ENCODE measurements around the gene IRX1.

IRX1 gene

DNA sequence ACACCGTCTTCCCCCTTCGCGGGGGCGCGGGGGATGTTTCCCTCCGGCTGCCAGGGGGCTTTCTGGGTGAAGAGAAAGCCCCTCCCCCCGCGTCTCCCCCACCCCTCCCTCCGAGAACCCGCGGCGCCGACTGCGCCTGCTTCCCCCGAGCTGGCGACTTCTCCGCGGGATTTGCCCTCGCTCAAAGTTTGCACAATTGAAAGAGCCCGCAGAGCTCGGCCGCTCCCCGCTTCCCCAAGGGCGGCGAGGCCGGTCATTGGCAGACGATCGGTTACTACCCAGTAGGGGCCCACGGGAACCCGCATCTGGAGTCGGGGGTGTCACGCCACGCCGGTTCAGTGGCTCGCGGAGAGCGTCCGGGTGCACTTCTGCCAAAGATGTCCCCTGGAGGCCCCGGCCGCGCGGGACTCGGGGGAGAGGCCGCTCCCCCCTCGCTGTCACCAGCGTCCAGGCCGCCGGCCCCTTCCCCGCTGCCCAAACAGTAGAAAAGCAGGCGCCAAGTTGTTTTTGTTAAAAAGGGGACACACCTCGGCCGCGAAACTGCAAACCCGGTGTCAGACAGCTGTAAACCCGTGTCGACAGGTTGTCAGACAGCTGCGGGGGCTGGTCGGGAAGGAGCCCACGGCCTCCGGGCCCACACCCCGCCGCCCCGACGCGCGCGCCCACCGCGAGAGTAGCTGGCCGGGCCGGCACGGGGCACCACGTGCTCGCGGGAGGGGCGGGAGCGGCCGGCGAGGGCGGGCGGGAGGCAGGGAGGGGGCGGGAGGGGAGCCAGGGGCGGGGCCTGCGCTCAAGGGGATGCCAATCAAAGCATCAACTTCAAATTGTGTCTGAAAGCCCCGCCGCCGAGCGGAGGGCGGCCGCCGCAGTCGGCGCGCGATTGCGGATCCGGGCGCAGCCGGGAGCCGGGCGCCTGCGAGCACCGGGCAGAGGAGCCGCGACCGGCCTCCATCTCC is at the start of gene IRX1:
Gene IRX1, plus strand, starts transcription at position 827 of the 956 bp plus-strand sequence. CDS start 274 bp downstream, outside the sequence.
- peaks cover 21 to 86% of the 10 kb centered on the region in 2 donors for H3K27me3 ChIP-seq (ENCODE audit: control insufficient read depth in 1 of 2, insufficient read depth in 2 of 2, low read length in 2 of 2)
- peaks cover 5% of the 10 kb centered on the region for H3K4me1 ChIP-seq (ENCODE audit: insufficient read depth, low read length)
- H3K9ac ChIP-seq (ENCODE audit: low read length) = no peak within 1 kb of the TSS
- H3K4me3 ChIP-seq (ENCODE audit: low read depth in 1 of 2, low read length in 2 of 2) = no peak within 1 kb of the TSS
- no peaks in the 10 kb centered on the region for H3K9me3 ChIP-seq (ENCODE audit: low read length)
- no peaks in the 10 kb centered on the region for H3K36me3 ChIP-seq (ENCODE audit: insufficient read depth, low read length)
- H3K27ac ChIP-seq (ENCODE audit: low read depth, low read length) = no peak within 1 kb of the TSS

DNA sequence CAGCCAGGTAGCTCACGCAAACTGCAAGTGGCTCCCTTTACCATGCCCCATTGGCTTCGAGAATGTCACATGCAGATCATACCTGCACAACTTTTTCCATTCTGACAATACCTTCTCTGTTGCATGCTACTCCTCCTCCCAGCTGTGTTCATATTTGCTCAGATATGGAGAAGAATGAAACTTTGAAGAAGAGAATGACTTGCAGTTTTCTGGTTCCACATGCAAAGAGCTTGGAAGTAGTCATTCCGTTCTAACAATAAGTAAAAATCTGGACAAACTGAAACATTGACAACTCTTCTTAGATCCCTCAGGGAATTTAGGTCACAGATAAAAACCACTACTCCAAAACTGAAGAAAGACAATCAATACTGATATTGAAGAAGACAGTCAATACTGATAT is 49.6 kb upstream of the IRX1 start:
- no peaks in the 10 kb centered on the region for H3K4me1 ChIP-seq (ENCODE audit: insufficient read depth, low read length)
- no peaks in the 10 kb centered on the region for H3K36me3 ChIP-seq (ENCODE audit: insufficient read depth, low read length)
- H3K27me3 ChIP-seq (ENCODE audit: control insufficient read depth in 1 of 2, insufficient read depth in 2 of 2, low read length in 2 of 2) = no peaks in the 10 kb centered on the region
- H3K9me3 ChIP-seq (ENCODE audit: low read length) = no peaks in the 10 kb centered on the region
- H3K9ac ChIP-seq (ENCODE audit: low read length) = no peak overlapping the region
- H3K4me3 ChIP-seq (ENCODE audit: low read depth in 1 of 2, low read length in 2 of 2) = no peak overlapping the region
- no peak overlapping the region for H3K27ac ChIP-seq (ENCODE audit: low read depth, low read length)

DNA sequence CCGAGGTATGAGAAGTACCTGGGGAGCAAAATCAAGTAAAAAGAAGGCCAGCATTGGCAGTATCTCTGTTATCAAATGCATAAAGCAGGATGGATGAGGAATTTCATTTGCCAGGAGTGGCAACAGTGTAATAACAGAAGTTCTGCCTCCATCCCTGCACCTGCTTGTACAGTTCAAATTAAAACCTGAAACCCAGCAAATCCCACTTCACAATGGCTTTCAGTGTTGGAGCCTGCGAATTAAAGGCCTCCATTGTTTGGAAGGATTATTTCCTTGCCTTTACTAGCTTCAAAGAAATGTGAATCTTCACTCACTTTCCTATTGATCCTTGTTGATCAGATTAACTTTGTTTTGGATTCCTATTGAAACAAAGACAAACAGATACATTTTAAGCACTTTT is 31.5 kb upstream of the IRX1 start:
- no peak overlapping the region for H3K4me3 ChIP-seq (ENCODE audit: low read depth in 1 of 2, low read length in 2 of 2)
- no peaks in the 10 kb centered on the region for H3K4me1 ChIP-seq (ENCODE audit: insufficient read depth, low read length)
- H3K9ac ChIP-seq (ENCODE audit: low read length) = no peak overlapping the region
- no peaks in the 10 kb centered on the region for H3K36me3 ChIP-seq (ENCODE audit: insufficient read depth, low read length)
- no peaks in the 10 kb centered on the region for H3K27me3 ChIP-seq (ENCODE audit: control insufficient read depth in 1 of 2, insufficient read depth in 2 of 2, low read length in 2 of 2)
- H3K9me3 ChIP-seq (ENCODE audit: low read length) = no peaks in the 10 kb centered on the region
- no peak overlapping the region for H3K27ac ChIP-seq (ENCODE audit: low read depth, low read length)

DNA sequence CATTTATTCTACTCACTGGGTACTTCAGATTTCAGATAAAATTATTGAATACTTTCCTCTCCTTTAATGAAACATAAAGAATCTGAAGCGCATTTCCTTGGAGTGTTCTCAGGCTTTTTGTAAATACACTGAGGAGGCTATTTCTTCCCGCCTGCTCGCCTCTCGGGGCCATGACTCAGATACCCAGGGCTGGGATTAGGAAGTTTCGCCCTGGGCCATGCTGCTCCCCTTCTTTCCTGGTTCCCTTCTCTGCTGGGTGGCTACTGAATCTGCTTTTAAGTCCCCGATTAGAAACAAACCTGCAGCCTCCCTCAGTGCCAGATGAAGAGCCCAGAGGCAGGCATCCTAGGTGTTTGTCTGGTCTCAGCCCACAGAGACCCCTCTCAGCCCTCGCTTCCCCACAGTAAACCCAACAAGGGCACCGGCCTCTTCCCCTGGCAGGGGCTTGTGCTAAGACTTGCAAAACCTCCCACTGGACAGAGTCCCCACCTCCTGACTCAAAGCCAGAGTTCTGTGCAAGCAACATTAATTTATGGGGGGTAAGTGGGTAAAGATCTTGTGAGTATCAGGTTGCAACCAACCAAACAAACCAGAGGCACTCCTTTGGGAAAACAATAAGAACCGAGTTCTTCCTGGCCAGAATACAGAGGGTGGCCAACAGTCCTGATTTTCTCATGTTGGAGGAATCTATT is 30.7 kb upstream of the IRX1 start:
- Histone ChIP-seq H3K27ac (ENCODE audit: low read depth, low read length) (no peak overlapping the region), H3K9ac (ENCODE audit: low read length) (no peak overlapping the region), H3K9me3 (ENCODE audit: low read length) (no peaks in the 10 kb centered on the region), H3K4me1 (ENCODE audit: insufficient read depth, low read length) (no peaks in the 10 kb centered on the region), H3K27me3 (ENCODE audit: control insufficient read depth in 1 of 2, insufficient read depth in 2 of 2, low read length in 2 of 2) (no peaks in the 10 kb centered on the region), H3K4me3 (ENCODE audit: low read depth in 1 of 2, low read length in 2 of 2) (no peak overlapping the region), H3K36me3 (ENCODE audit: insufficient read depth, low read length) (no peaks in the 10 kb centered on the region)

DNA sequence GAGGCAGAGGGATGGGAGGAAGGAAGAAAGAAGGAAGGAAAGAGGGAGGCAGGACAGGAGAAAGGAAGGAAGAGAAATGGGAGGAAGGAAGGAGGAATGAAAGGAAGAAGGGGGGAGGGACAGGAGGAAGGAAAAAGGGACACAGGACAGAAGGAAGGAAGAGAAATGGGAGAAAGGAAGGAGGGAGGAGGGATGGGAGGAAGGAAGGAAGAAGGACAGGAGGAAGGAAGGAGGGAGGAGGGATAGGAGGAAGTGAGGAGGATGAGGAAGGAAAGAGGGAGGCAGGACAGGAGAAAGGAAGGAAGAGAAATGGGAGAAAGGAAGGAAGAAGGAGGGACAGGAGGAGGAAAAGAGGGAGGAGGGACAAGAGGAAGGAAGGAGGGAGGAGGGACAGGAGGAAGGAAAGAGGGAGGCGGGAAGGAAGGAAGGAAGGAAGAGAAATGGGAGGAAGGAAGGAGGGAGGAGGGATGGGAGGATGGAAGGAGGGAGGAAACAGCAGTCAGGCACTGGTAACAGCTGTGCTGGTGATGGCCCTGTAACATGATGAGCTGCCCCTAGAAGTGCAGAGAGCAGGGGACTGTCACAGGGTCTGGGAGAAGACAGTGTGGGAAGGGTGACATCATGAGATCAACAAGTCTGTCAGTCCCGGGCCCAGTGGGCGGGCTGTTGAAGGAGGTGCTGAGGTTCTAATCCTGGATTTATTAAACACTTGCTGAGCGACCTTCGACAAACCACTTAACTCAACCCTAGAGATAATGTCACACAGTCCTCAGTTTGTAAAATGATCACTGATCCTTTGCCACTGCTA is 10.7 kb upstream of the IRX1 start:
- Histone ChIP-seq H3K27me3 (ENCODE audit: control insufficient read depth in 1 of 2, insufficient read depth in 2 of 2, low read length in 2 of 2) (peaks cover 10 to 14% of the 10 kb centered on the region in 2 donors), H3K4me3 (ENCODE audit: low read depth in 1 of 2, low read length in 2 of 2) (no peak overlapping the region)

DNA sequence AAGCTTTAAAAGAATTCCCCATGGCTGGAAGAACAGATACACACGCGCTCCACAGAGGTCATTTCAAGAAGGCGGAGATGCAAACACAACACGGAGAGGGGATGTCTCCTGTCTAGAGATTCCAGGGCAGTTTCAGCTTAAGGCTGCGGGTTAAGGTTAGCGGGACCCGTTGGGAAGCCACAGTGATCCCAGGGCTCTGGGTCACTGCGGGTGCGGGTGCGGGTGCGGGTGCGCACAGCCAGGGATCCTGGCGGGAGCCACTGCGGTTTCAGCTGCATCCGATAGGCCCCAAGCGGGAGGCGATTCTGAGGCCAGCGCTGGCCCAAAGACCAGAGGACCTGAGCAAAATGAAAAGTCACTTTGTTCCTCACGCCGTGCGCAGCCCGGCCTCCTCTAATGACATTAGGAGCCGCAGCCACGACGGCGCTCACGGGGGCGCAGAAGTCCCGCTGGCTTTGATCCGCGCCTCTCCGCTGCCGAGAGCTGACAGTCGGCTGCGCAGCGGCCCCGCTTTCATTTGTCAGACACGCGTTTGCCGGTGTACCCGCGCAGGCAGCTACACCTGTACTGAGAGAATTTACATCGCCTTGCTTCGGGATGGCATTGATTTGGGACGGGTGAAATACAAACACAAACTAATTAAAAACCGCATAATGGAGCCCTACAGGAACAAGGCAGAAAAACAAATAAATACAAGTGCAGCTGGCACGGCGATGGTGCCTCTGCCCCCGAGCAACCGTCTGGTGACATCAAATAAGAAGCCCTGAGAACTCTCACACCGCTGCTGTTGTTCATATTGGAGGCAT is 5.3 kb upstream of the IRX1 start:
- Histone ChIP-seq H3K27ac (ENCODE audit: low read depth, low read length) (no peak overlapping the region), H3K4me1 (ENCODE audit: insufficient read depth, low read length) (peaks cover 4% of the 10 kb centered on the region), H3K9me3 (ENCODE audit: low read length) (no peaks in the 10 kb centered on the region), H3K36me3 (ENCODE audit: insufficient read depth, low read length) (no peaks in the 10 kb centered on the region), H3K9ac (ENCODE audit: low read length) (no peak overlapping the region), H3K27me3 (ENCODE audit: control insufficient read depth in 1 of 2, insufficient read depth in 2 of 2, low read length in 2 of 2) (peaks cover 30 to 62% of the 10 kb centered on the region in 2 donors), H3K4me3 (ENCODE audit: low read depth in 1 of 2, low read length in 2 of 2) (no peak overlapping the region)

More for the DNA sequence above, 10.7 kb upstream of the IRX1 start:
- Histone ChIP-seq H3K36me3 (ENCODE audit: insufficient read depth, low read length) (no peaks in the 10 kb centered on the region), H3K4me1 (ENCODE audit: insufficient read depth, low read length) (no peaks in the 10 kb centered on the region), H3K27ac (ENCODE audit: low read depth, low read length) (no peak overlapping the region), H3K9ac (ENCODE audit: low read length) (no peak overlapping the region), H3K9me3 (ENCODE audit: low read length) (no peaks in the 10 kb centered on the region)

DNA sequence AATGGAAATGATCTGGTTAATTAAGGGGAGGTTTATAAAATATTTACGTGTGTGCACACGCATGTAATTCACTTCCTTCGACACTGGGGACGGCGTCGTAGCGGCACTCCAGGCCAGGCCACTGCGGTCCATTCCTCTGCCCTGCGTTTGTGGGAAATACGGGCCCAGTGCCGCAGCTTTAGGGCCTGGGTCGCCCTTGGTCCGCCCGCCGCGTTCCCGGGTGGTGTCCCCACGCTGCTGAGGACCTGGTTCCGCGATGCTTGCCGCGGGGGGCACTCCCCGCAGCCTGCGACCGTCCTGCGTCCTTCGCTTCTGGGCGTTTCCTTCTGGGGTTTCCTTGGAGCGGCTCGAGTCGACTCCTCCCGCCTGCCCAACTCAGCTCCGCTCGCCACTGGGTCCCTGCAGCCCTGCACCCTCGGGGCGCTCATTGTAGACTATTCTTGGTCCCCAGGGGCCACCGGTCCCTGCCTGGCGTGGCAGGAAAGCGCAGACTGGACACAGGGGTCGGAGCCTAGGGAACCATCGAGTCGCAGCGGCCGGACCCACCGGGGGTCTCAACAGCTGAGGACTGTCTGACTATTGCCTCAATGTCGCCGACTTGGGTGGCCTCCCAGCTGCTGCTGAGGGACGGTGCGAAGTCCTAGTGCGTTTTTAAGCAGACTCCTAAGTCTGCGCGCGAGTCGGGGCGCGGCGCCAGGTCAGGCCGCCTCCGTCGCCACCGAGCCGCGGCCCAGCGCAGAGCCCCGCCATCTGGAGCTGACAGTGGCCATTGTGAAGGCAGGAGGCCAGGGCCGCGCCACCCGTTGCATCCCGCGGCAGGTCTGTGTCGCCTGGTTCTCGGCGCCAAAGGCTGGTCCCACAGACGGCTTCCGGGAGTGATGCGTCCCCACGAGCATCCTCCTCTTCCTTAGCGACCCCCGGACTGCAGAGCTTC is 4.4 kb upstream of the IRX1 start:
- Histone ChIP-seq H3K4me3 (ENCODE audit: low read depth in 1 of 2, low read length in 2 of 2) (no peak overlapping the region), H3K9me3 (ENCODE audit: low read length) (no peaks in the 10 kb centered on the region), H3K27me3 (ENCODE audit: control insufficient read depth in 1 of 2, insufficient read depth in 2 of 2, low read length in 2 of 2) (peaks cover 30 to 65% of the 10 kb centered on the region in 2 donors), H3K36me3 (ENCODE audit: insufficient read depth, low read length) (no peaks in the 10 kb centered on the region), H3K9ac (ENCODE audit: low read length) (no peak overlapping the region), H3K4me1 (ENCODE audit: insufficient read depth, low read length) (peaks cover 4% of the 10 kb centered on the region), H3K27ac (ENCODE audit: low read depth, low read length) (no peak overlapping the region)

DNA sequence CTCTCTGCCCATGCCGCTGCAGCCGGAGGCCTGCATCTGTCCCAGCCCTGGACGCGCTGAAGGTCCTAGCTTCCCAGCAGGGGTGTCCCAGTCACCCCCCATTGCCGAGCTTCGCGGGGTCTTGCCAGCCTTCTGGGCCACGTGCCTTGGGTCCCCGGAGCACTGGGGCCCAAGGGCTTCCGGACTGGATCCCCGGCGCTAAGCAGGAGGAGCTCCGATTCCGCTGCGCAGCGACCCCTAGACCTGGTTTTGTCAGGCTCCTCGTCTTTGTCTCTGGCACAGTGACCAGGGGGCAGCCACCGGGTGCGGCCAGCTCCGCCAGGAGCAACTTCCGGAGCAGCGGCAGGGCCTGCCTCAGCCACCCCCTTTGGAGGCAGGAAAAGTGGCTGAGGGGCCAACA is 3.3 kb upstream of the IRX1 start:
- Histone ChIP-seq H3K9ac (ENCODE audit: low read length) (no peak overlapping the region), H3K36me3 (ENCODE audit: insufficient read depth, low read length) (no peaks in the 10 kb centered on the region), H3K27ac (ENCODE audit: low read depth, low read length) (no peak overlapping the region), H3K4me1 (ENCODE audit: insufficient read depth, low read length) (peaks cover 4% of the 10 kb centered on the region), H3K27me3 (ENCODE audit: control insufficient read depth in 1 of 2, insufficient read depth in 2 of 2, low read length in 2 of 2) (peaks cover 34 to 75% of the 10 kb centered on the region in 2 donors), H3K4me3 (ENCODE audit: low read depth in 1 of 2, low read length in 2 of 2) (no peak overlapping the region), H3K9me3 (ENCODE audit: low read length) (no peaks in the 10 kb centered on the region)

DNA sequence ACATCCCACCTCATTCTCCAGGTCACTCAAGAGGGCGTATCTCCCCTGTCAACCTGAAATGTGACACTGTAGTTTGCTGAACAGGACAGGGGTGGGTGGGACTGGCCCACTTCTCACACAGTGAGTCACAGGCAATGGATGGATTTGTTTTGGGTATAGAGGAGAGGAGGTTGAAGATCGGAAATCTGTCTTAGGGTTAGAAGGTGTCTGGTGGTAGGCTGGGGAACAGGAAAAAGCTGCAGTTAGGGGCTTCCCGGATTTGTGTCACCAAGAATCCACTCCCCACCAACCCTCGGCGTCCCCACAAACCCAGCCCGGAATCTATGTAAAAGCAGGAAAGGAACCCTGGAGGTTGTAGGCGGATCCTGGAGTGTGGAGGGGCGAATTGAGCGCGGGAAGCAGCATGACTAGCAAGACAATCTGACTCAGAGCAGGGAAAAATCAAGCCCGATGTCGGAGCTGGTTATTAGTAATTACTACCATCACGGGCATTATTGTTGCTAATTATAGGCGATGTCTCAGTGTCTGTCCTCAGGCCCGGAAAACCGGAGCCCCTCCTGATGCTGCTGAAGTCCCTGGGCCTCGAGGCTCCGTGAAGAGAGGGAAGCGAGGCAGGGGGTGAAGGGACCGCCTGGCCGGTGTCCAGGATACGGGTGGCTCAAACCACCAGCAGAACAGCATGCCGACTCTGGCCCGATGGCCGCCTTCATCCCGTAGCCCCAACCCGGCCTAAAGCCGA is 1.7 kb upstream of the IRX1 start:
- Histone ChIP-seq H3K4me3 (ENCODE audit: low read depth in 1 of 2, low read length in 2 of 2) (no peak overlapping the region), H3K9ac (ENCODE audit: low read length) (no peak overlapping the region), H3K9me3 (ENCODE audit: low read length) (no peaks in the 10 kb centered on the region), H3K4me1 (ENCODE audit: insufficient read depth, low read length) (peaks cover 4% of the 10 kb centered on the region), H3K27ac (ENCODE audit: low read depth, low read length) (no peak overlapping the region), H3K27me3 (ENCODE audit: control insufficient read depth in 1 of 2, insufficient read depth in 2 of 2, low read length in 2 of 2) (peaks cover 29 to 85% of the 10 kb centered on the region in 2 donors), H3K36me3 (ENCODE audit: insufficient read depth, low read length) (no peaks in the 10 kb centered on the region)

All from muscle layer of colon (tissue), 2 donors.